Osteoblast (primary cell): ENCODE data around the gene SPINK8. TPM values are rescaled to one million over a fixed set of nuclear protein-coding genes. Genes with fewer than 3 reads are reported as not detected.

Experiments used
- DNase-seq: peaks from one replicate; pipeline ENCODE4 v3.0.0; 2011; ENCODE audit warnings: low spot score, mixed read lengths; ENCODE audit not compliant: insufficient read length; ENCODE audit errors: missing footprints
- H2AFZ ChIP-seq: 2 replicates; pipeline ENCODE4 v1.6.0; 2011; ENCODE audit warnings: mild to moderate bottlenecking, low read length
- H3K27ac ChIP-seq: 2 replicates; pipeline ENCODE4 v1.5.1; 2011; ENCODE audit warnings: mild to moderate bottlenecking, low read depth, low read length, moderate library complexity
- H3K27me3 ChIP-seq: 2 replicates; pipeline ENCODE4 v1.6.0; 2012; ENCODE audit warnings: mild to moderate bottlenecking, control low read depth, inconsistent platforms, low read length, moderate library complexity; ENCODE audit not compliant: insufficient read depth
- H3K36me3 ChIP-seq: 2 replicates; pipeline ENCODE4 v1.5.1; 2011; ENCODE audit warnings: mild to moderate bottlenecking, low read length, control low read depth, moderate library complexity; ENCODE audit not compliant: insufficient read depth
- H3K4me1 ChIP-seq: 2 replicates; pipeline ENCODE4 v1.5.1; 2011; ENCODE audit warnings: mild to moderate bottlenecking, low read length, control low read depth, moderate library complexity; ENCODE audit not compliant: insufficient read depth
- H3K4me2 ChIP-seq: 2 replicates; pipeline ENCODE4 v1.6.0; 2011; ENCODE audit warnings: mild to moderate bottlenecking, low read length; ENCODE audit not compliant: insufficient read depth
- H3K4me3 ChIP-seq: fragments of 200-600 bp; sonication (generic); 3 replicates; pipeline ENCODE4 v1.5.1; 2012; ENCODE audit warnings: mild to moderate bottlenecking, low read length, inconsistent platforms; ENCODE audit not compliant: insufficient read depth
- H3K79me2 ChIP-seq: 2 replicates; pipeline ENCODE4 v1.6.0; 2012; ENCODE audit warnings: mild to moderate bottlenecking, low read length, control low read depth, inconsistent platforms; ENCODE audit not compliant: insufficient read depth
- H3K9me3 ChIP-seq: 2 replicates; pipeline ENCODE4 v1.5.1; 2011; ENCODE audit warnings: low read depth, low read length, control low read depth
- H4K20me1 ChIP-seq: 2 replicates; pipeline ENCODE4 v1.6.0; 2012; ENCODE audit warnings: mild to moderate bottlenecking, low read length, control low read depth; ENCODE audit not compliant: insufficient read depth
- total RNA-seq: library from RNA; depleted of rRNA; stranded (reverse); fragments of >200 nt; gene quantifications from 2 replicates; pipeline ENCODE4 v1.2.3, GENCODE V29; 2012
- TF ChIP-seq, protein P1 (sequence below): IDR thresholded peaks from 2 replicates; pipeline ENCODE4 v1.5.1; 2011; ENCODE audit warnings: mild to moderate bottlenecking, low read depth, low read length, moderate library complexity; ENCODE audit errors: extremely low read depth

SPINK8 gene
- total RNA-seq, 1 donor, result not detected

DNA sequence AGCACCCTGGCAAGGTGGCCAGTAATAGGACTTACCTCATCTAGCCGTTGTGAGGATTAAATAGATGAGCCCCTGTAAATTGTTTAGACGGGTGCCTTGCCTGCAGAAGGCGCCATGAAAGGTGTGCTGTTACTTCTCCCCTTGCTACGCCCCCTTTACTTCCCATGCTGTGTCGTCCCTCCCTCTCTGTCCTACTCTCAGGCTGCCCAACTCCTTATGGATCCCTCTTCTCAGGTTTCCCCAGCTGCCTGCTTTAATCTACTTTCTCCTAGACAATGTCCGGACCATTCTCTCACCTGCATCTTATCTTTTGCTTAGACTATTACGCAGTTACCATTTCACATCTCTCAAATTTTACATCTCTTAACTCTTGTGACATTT lies 36.9 kb upstream of the SPINK8 start:
- no peaks in the 10 kb centered on the region for H3K36me3 ChIP-seq
- H3K4me2 ChIP-seq, result no peak overlapping the region
- H3K27ac ChIP-seq, result no peak overlapping the region
- no peaks in the 10 kb centered on the region for H3K79me2 ChIP-seq
- H4K20me1 ChIP-seq, result no peaks in the 10 kb centered on the region
- no peaks in the 10 kb centered on the region for H3K9me3 ChIP-seq
- peaks cover 9% of the 10 kb centered on the region for H3K27me3 ChIP-seq
- TF ChIP-seq, protein P1, sequence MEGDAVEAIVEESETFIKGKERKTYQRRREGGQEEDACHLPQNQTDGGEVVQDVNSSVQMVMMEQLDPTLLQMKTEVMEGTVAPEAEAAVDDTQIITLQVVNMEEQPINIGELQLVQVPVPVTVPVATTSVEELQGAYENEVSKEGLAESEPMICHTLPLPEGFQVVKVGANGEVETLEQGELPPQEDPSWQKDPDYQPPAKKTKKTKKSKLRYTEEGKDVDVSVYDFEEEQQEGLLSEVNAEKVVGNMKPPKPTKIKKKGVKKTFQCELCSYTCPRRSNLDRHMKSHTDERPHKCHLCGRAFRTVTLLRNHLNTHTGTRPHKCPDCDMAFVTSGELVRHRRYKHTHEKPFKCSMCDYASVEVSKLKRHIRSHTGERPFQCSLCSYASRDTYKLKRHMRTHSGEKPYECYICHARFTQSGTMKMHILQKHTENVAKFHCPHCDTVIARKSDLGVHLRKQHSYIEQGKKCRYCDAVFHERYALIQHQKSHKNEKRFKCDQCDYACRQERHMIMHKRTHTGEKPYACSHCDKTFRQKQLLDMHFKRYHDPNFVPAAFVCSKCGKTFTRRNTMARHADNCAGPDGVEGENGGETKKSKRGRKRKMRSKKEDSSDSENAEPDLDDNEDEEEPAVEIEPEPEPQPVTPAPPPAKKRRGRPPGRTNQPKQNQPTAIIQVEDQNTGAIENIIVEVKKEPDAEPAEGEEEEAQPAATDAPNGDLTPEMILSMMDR, result no peak
- DNase-seq, result no peak
- no peak overlapping the region for H3K4me3 ChIP-seq
- H2AFZ ChIP-seq, result no peak overlapping the region
- no peaks in the 10 kb centered on the region for H3K4me1 ChIP-seq

DNA sequence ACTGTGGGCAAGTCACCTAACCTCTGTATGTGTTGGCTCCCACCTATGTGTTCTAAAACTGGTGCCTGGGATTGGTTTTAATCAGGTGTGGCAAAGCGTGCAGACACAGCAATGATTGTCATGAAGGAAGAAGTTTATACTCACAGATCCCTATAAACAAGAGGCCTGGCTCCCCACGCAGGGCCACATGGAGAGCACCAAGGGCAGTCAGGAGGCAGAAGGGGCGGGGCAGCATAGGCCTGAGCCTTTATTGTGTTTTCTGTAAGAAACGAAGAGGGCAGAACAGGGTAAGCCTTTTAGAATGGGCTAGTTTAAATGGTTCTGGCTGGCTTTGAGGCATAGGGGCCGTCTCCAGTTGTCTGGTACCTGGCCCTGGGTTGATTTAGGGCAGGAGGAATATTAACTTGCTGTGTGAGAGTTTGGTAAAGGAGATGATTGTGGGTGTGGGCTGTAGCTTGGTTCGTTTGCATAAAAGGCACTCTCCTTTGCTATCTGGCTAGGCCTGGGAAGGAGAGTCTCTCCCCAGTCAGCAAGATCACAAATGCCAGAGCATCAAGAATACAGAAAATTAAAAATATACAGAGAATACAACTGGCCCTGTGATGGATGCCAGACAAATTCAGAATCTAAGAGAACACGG lies 36.4 kb upstream of the SPINK8 start:
- DNase-seq, result no peak
- H3K4me1 ChIP-seq, result no peaks in the 10 kb centered on the region
- TF ChIP-seq, protein P1, result no peak

DNA sequence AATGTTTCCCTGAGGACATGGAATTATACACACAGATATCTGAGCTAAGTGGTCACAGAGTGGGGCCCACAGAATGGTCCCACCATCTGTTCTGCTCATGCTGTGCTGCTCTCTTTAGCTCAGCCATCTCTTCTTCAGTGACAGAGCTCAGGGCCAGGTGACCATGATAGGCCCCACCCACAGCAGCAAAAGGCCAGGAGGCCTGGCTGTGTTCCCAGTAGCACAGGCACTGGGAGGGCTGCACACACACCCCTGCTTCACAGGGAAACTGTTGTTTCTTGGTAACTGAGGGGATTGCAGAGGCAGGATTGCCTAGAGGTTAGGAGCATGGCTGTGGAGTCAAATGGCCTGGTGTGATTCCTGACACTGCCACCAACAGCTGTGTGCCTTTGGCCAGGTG lies 33.7 kb upstream of the SPINK8 start:
- Histone ChIP-seq H3K4me1 (no peaks in the 10 kb centered on the region), H3K4me2 (no peak overlapping the region), H3K79me2 (no peaks in the 10 kb centered on the region), H2AFZ (no peak overlapping the region), H4K20me1 (no peaks in the 10 kb centered on the region), H3K4me3 (no peak overlapping the region), H3K27ac (no peak overlapping the region), H3K36me3 (no peaks in the 10 kb centered on the region), H3K9me3 (no peaks in the 10 kb centered on the region), H3K27me3 (peaks cover 3% of the 10 kb centered on the region)
- TF ChIP-seq, protein P1, result no peak
- DNase-seq, result no peak

More for the DNA sequence above, 36.4 kb upstream of the SPINK8 start:
- H3K27me3 ChIP-seq, result peaks cover 9% of the 10 kb centered on the region
- no peak overlapping the region for H3K27ac ChIP-seq
- H3K4me3 ChIP-seq, result no peak overlapping the region
- H3K4me2 ChIP-seq, result no peak overlapping the region
- no peaks in the 10 kb centered on the region for H3K79me2 ChIP-seq
- no peaks in the 10 kb centered on the region for H3K9me3 ChIP-seq
- no peaks in the 10 kb centered on the region for H4K20me1 ChIP-seq
- H3K36me3 ChIP-seq, result no peaks in the 10 kb centered on the region
- H2AFZ ChIP-seq, result no peak overlapping the region

DNA sequence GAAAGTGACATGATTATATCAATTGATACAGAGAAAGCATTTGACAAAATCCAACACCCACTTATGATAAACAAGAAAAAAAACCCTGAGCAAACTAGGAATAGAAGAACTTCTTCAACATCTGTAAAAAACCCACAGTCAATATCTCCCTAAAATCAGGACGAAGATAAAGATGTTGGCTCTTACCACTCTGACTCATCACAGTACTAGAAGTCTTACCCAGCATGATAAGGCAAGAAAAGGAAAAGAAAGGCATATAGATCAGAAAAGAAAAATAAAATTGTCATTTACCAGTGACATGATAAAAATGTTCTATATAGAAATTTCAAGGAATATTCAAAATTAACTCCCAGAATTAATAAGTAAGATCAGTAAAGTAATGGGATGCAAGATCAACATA lies 31.4 kb upstream of the SPINK8 start:
- Histone ChIP-seq H2AFZ (no peak overlapping the region), H3K36me3 (no peaks in the 10 kb centered on the region), H3K4me3 (no peak overlapping the region), H3K79me2 (no peaks in the 10 kb centered on the region), H4K20me1 (no peaks in the 10 kb centered on the region), H3K4me1 (no peaks in the 10 kb centered on the region), H3K9me3 (no peaks in the 10 kb centered on the region), H3K4me2 (no peak overlapping the region), H3K27me3 (peaks cover 4% of the 10 kb centered on the region), H3K27ac (no peak overlapping the region)
- TF ChIP-seq, protein P1, result no peak
- DNase-seq, result no peak
